Astrocyte of the spinal cord (primary cell): ENCODE results near the gene MVB12B.

Experiments used
- DNase-seq: peaks from one replicate; pipeline ENCODE4 v3.0.0; 2011; ENCODE audit warnings: low read depth, low spot score
- H3K4me3 ChIP-seq: 2 replicates; pipeline ENCODE4 v1.5.1; 2011; ENCODE audit warnings: low read depth, mild to moderate bottlenecking, low read length, moderate library complexity
- CTCF ChIP-seq: IDR thresholded peaks from 2 replicates; pipeline ENCODE4 v1.5.1; 2012; ENCODE audit warnings: low read depth, mild to moderate bottlenecking, low read length, inconsistent platforms
- in situ Hi-C: cut with HindIII; loops from 2 replicates; pipeline ENCODE4 v1.10.0; 2017; ENCODE audit warnings: low sequenced_read_pairs

MVB12B gene

GRCh38 chr9:126392662-126393371, 66.2 kb downstream of the MVB12B start:
- H3K4me3 ChIP-seq: no peak overlapping the region
- in situ Hi-C loops: no loop called here
- DNase-seq: no peak
- TF ChIP-seq CTCF: no peak

- in situ Hi-C loops: no loop called here
- no peak for DNase-seq
- H3K4me3 ChIP-seq: no peak overlapping the region
- no peak for TF ChIP-seq CTCF
Measured at GRCh38 chr9:126393876-126394275, 67.2 kb downstream of the MVB12B start.

- in situ Hi-C loops: no loop called here
- TF ChIP-seq CTCF: no peak
- H3K4me3 ChIP-seq: no peak overlapping the region
- DNase-seq: no peak
Measured at GRCh38 chr9:126394802-126395201, 68.2 kb downstream of the MVB12B start.

GRCh38 chr9:126395439-126396212, 69.0 kb downstream of the MVB12B start:
- peak; percentile 71 for DNase-seq
- no peak for TF ChIP-seq CTCF
- in situ Hi-C loops: no loop called here
- H3K4me3 ChIP-seq: no peak overlapping the region

GRCh38 chr9:126397056-126397455, 70.4 kb downstream of the MVB12B start:
- no peak for DNase-seq
- no peak for TF ChIP-seq CTCF
- in situ Hi-C loops: no loop called here

GRCh38 chr9:126398403-126399058, 71.9 kb downstream of the MVB12B start:
- in situ Hi-C loops: no loop called here
- peak; percentile 58 for DNase-seq
- peak; percentile 99 for TF ChIP-seq CTCF
- no peak overlapping the region for H3K4me3 ChIP-seq

More at GRCh38 chr9:126397056-126397455, 70.4 kb downstream of the MVB12B start:
- H3K4me3 ChIP-seq: no peak overlapping the region
